ES-I3 (cell line): ENCODE data around the gene MUSTN1.

Experiments used
- H3K36me3 ChIP-seq: 2 replicates; pipeline ENCODE4 v1.6.1; 2013; ENCODE audit warnings: mild to moderate bottlenecking, low read length, control low read depth, moderate library complexity; ENCODE audit not compliant: insufficient read depth
- H3K4me1 ChIP-seq: 2 replicates; pipeline ENCODE4 v1.6.1; 2013; ENCODE audit warnings: mild to moderate bottlenecking, control low read depth, low read length; ENCODE audit not compliant: insufficient read depth
- H3K9ac ChIP-seq: 2 replicates; pipeline ENCODE4 v1.6.1; 2013; ENCODE audit warnings: low read depth, mild to moderate bottlenecking, low read length, moderate library complexity
- H3K9me3 ChIP-seq: 2 replicates; pipeline ENCODE4 v1.6.1; 2013; ENCODE audit warnings: mild to moderate bottlenecking, low read length, moderate library complexity; ENCODE audit not compliant: control insufficient read depth, insufficient read depth

Gene MUSTN1

DNA sequence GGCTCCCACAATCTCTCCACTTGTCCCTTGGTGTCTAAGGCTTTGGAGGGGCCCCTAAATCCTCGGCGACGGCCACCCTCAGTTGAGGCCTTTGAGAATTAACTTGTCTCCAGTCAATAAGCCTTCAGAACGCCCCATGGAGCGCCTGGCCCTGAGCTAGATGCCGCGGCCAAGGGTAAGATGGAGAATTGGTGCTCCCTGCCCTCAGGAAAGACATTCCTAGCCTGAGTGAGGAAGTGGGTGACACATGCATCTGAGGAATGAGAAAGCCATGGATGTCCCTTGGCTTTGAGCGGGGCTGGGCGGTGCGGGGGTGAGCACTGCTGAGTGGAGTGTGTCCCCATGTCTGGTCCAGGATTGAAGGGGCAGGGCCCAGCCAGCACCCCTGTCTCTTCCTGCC, 17.6 kb downstream of the MUSTN1 start:
- H3K36me3 ChIP-seq = no peaks in the 10 kb centered on the region
- H3K4me1 ChIP-seq = peaks cover 15% of the 10 kb centered on the region; the same call in 1 of the 2 replicates
- no peaks in the 10 kb centered on the region for H3K9me3 ChIP-seq
- no peak overlapping the region for H3K9ac ChIP-seq

DNA sequence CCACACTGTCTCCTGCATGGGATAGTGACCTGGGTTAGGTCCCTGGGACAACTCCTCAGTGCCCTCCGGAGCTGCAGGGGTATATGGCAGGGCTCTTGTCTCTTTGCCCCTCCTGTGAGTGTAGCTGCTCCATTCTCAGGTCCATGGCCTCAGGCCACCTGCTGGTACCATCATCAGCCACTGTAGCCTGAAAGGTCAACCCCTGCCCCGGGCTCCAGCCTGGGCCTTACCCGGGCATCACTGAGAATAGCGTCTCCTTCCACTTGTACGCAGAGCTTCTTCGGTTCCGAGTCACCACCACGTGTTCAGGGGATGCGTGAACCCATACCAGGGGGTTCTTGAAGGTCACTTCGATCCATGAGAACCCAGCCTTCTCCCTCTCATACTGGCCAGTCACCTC, 18.2 kb downstream of the MUSTN1 start:
- H3K4me1 ChIP-seq = peaks cover 15% of the 10 kb centered on the region; the same call in 1 of the 2 replicates
- H3K36me3 ChIP-seq = no peaks in the 10 kb centered on the region
- no peaks in the 10 kb centered on the region for H3K9me3 ChIP-seq

GRCh38 chr3:52816199-52816598, 18.6 kb downstream of the MUSTN1 start:
- Histone ChIP-seq H3K36me3 (no peaks in the 10 kb centered on the region), H3K4me1 (peaks cover 15% of the 10 kb centered on the region; the same call in 1 of the 2 replicates), H3K9ac (no peak overlapping the region), H3K9me3 (no peaks in the 10 kb centered on the region)

More for the DNA sequence above, 18.2 kb downstream of the MUSTN1 start:
- H3K9ac ChIP-seq = no peak overlapping the region

GRCh38 chr3:52813810-52814209, 21.0 kb downstream of the MUSTN1 start:
- Histone ChIP-seq H3K9ac (no peak overlapping the region), H3K9me3 (no peaks in the 10 kb centered on the region), H3K36me3 (no peaks in the 10 kb centered on the region), H3K4me1 (peaks cover 6% of the 10 kb centered on the region; the same call in 1 of the 2 replicates)

- Histone ChIP-seq H3K9me3 (no peaks in the 10 kb centered on the region), H3K9ac (no peak overlapping the region), H3K4me1 (no peaks in the 10 kb centered on the region), H3K36me3 (no peaks in the 10 kb centered on the region)
These were observed 23.3 kb downstream of the MUSTN1 start for GRCh38 chr3:52811452-52812011.

- Histone ChIP-seq H3K4me1 (no peaks in the 10 kb centered on the region), H3K36me3 (no peaks in the 10 kb centered on the region), H3K9ac (no peak overlapping the region), H3K9me3 (no peaks in the 10 kb centered on the region)
These were observed 23.9 kb downstream of the MUSTN1 start for GRCh38 chr3:52810923-52811322.

DNA sequence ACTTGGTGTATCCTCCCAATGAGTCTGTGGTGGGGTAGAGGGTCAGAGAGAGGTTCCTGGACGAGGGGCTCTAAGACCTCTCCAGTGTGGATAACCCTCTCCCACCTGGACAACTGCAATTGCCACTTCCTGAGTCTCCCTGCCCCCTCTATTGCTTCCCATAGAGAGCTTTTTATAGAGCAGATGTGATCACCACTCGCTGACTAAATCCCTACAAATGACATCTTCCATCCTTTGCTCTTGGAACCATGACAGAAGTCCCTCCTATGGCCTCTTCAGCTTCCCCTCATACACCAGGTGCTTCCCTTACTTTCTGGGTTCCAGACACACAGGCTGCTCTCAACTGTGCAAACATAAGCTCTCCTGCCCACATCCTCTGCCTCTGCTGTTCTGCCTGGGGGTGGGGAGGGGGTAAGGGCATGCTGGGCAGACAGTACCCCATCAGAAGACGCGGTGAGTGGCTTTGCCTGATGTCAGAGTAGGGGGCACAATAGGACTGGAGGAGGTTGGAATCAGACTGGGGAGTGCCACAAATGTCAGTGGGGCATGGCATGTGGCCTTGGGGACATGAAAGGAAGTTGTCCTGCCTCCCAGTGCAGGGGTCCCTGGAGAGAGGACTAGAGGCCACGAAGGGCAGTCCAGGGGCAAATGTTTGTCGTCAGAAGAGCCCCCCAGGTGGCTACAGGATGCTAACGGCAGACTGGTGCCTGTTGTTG, 25.0 kb downstream of the MUSTN1 start:
- Histone ChIP-seq H3K9me3 (no peaks in the 10 kb centered on the region), H3K36me3 (no peaks in the 10 kb centered on the region), H3K4me1 (no peaks in the 10 kb centered on the region), H3K9ac (no peak overlapping the region)

DNA sequence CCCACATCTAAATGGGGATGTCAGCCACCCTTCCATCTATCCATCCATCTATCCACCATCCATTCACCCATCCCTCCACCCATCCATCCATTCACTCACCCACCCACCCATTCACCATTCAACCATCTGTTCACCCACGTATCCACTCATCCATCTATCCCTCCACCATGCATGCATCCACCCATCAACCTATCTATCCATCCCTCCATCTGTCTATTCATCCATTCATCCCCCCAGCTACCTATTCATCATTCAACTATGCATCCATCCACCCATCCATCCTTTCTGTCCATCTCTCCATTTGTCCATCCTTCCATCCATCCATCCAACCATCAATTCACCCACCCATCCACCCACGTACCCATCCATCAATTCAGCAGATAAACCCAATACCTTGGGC, 25.7 kb downstream of the MUSTN1 start:
- no peak overlapping the region for H3K9ac ChIP-seq
- H3K4me1 ChIP-seq = no peaks in the 10 kb centered on the region
- no peaks in the 10 kb centered on the region for H3K9me3 ChIP-seq
- H3K36me3 ChIP-seq = no peaks in the 10 kb centered on the region

GRCh38 chr3:52805270-52806039, 29.4 kb downstream of the MUSTN1 start:
- Histone ChIP-seq H3K36me3 (no peaks in the 10 kb centered on the region), H3K9me3 (no peaks in the 10 kb centered on the region), H3K4me1 (no peaks in the 10 kb centered on the region), H3K9ac (no peak overlapping the region)

- no peak overlapping the region for H3K9ac ChIP-seq
- no peaks in the 10 kb centered on the region for H3K9me3 ChIP-seq
- H3K36me3 ChIP-seq = no peaks in the 10 kb centered on the region
- H3K4me1 ChIP-seq = no peaks in the 10 kb centered on the region
These were observed 33.0 kb downstream of the MUSTN1 start for GRCh38 chr3:52801839-52802238.

GRCh38 chr3:52800079-52800478, 34.7 kb downstream of the MUSTN1 start:
- Histone ChIP-seq H3K9ac (no peak overlapping the region), H3K4me1 (no peaks in the 10 kb centered on the region), H3K36me3 (no peaks in the 10 kb centered on the region), H3K9me3 (no peaks in the 10 kb centered on the region)

GRCh38 chr3:52798978-52799476, 35.8 kb downstream of the MUSTN1 start:
- H3K9me3 ChIP-seq = no peaks in the 10 kb centered on the region
- no peaks in the 10 kb centered on the region for H3K4me1 ChIP-seq
- no peak overlapping the region for H3K9ac ChIP-seq
- H3K36me3 ChIP-seq = no peaks in the 10 kb centered on the region

DNA sequence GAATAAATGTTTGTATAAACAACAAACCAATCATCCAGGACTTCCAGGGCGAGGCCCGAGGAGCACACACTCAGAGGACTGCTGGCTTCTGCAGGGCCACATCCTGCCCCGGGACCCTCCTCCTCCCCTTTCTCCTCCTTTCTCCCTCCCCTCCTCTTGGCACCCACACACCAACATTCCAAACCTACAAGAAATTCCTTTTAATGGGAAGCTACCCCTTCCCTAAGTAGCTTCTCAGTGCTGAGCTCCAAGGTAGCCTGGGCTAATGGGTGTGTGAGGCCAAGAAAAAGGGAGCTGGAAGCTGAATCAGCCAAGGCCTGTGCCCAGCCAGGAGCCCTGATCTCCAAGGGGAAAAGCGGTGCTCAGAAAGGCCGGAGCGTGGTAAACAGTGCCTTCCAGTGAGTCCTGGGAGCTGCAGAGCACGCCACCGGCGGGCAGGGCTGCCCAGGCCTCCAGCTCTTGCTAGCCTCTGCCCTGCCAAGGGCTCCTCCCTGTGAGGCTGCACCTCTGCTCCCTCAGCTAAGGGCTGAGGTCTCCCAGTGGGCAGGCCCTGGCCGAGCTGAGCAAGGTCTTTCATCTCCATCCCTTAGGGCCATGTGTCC, 36.3 kb downstream of the MUSTN1 start:
- H3K9me3 ChIP-seq = no peaks in the 10 kb centered on the region
- H3K4me1 ChIP-seq = no peaks in the 10 kb centered on the region
- H3K36me3 ChIP-seq = no peaks in the 10 kb centered on the region
- no peak overlapping the region for H3K9ac ChIP-seq

DNA sequence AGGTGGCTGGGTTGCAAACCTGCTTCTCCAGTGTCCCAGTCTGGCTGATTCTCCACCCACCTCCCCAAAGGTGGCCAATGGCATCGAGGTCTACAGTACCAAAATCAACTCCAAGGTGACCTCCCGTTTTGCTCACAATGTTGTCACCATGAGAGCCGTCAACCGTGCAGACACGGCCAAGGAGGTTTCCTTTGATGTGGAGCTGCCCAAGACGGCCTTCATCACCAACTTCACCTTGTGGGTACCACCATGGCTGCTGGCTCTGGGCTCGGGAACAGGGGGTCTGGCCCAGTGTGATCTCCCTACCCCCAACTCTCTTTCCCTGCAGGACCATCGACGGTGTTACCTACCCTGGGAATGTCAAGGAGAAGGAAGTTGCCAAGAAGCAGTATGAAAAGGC, 38.4 kb downstream of the MUSTN1 start:
- Histone ChIP-seq H3K9me3 (no peaks in the 10 kb centered on the region), H3K9ac (no peak overlapping the region), H3K36me3 (no peaks in the 10 kb centered on the region), H3K4me1 (no peaks in the 10 kb centered on the region)
